HepG2 (cell line): Measurements from ENCODE around the gene KRT13.

Source experiments
- CTCF ChIP-seq: sonication (generic); formaldehyde crosslinking; IDR thresholded peaks from 2 replicates; pipeline ENCODE4 v1.5.0; 2020; ENCODE audit warnings: mild to moderate bottlenecking, missing genetic modification reagents, moderate library complexity
- HNF4A ChIP-seq: sonication (generic); formaldehyde crosslinking; IDR thresholded peaks from 2 replicates; pipeline ENCODE4 v1.4.0; 2020; ENCODE audit warnings: missing genetic modification reagents
- PREB ChIP-seq: sonication (generic); formaldehyde crosslinking; IDR thresholded peaks from 2 replicates; pipeline ENCODE4 v1.4.0; 2020; ENCODE audit warnings: missing genetic modification reagents
- TBP ChIP-seq: sonication (generic); formaldehyde crosslinking; IDR thresholded peaks from 2 replicates; pipeline ENCODE4 v1.5.0; 2020; ENCODE audit warnings: missing genetic modification reagents
- YY1 ChIP-seq: IDR thresholded peaks from 2 replicates; pipeline ENCODE4 v1.6.1; 2011; ENCODE audit warnings: low read length, low read depth, moderate library complexity, mild to moderate bottlenecking; ENCODE audit not compliant: insufficient read depth, insufficient replicate concordance
- ZBTB8A ChIP-seq: sonication (generic); formaldehyde crosslinking; IDR thresholded peaks from 2 replicates; pipeline ENCODE4 v1.4.0; 2020; ENCODE audit warnings: mild to moderate bottlenecking, low read depth, missing genetic modification reagents, borderline replicate concordance
- ZFP37 ChIP-seq: sonication (generic); formaldehyde crosslinking; IDR thresholded peaks from 2 replicates; pipeline ENCODE4 v1.4.0; 2020; ENCODE audit warnings: missing genetic modification reagents, borderline replicate concordance
- ZNF317 ChIP-seq: sonication (generic); formaldehyde crosslinking; IDR thresholded peaks from 2 replicates; pipeline ENCODE4 v1.5.0; 2020; ENCODE audit warnings: mild to moderate bottlenecking, missing genetic modification reagents
- ZNF563 ChIP-seq: sonication (generic); formaldehyde crosslinking; IDR thresholded peaks from 2 replicates; pipeline ENCODE4 v1.8.0; 2022; ENCODE audit warnings: mild to moderate bottlenecking, moderate library complexity, missing genetic modification reagents

GRCh38 chr17:41498276-41498675 is 7.1 kb downstream of the KRT13 start:
- TF ChIP-seq CTCF (CRISPR knock-in tag) (no peak), ZBTB8A (no peak), ZNF563 (CRISPR knock-in tag) (no peak), TBP (CRISPR knock-in tag) (no peak), ZFP37 (CRISPR knock-in tag) (no peak), PREB (no peak), YY1 (no peak), HNF4A (CRISPR knock-in tag) (no peak), ZNF317 (no peak)
